ENCODE data around the gene FOXN3. TPM values are rescaled to one million over a fixed set of nuclear protein-coding genes. Genes with fewer than 3 reads are reported as not detected.
"Not testable (repeated sequence)": the region's sequence is repeated elsewhere in the genome, so short reads cannot be mapped to it uniquely, and the experiment has no call there.

FOXN3 gene
- total RNA-seq, 4 donors from 2014 or later, result 118 to 211 (median 167) TPM

DNA sequence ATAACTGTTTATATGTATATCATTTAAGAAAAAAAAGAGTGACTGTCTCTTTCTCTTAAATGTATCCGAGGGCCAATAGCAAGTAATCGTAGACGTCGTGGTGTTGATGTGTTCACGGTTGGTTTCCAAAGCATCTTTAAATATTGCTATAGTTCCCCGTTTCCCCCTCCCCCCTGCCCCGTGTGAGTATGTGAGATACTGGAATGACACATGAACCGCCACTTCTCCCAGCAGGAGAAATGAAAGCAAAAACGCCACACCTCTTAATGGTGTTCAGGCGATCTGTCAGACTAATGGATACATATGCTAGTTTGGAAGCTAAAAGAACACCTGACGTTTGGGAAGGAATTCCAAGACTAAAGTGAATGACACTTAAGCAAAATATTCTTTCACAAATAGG is 258.3 kb downstream of the FOXN3 start:
- no peak overlapping the region for H3K4me3 ChIP-seq (ENCODE audit: low read depth, poor library complexity, severe bottlenecking)
- DNase-seq (ENCODE audit: low spot score in 2 of 2), result no peak
- intact Hi-C loops (cut with DNase I; ENCODE audit: low total_unique reads), result no loop called here
- WGBS, 2 donors, result 88 to 91% methylated on average over 11 of the region's 11 CpGs
- no peak for TF ChIP-seq POLR2A (IDR thresholded peaks at IDR 0.05)

GRCh38 chr14:89158104-89158503 is 258.9 kb downstream of the FOXN3 start:
- intact Hi-C loops (cut with DNase I; ENCODE audit: low total_unique reads); DNase-seq (ENCODE audit: low spot score in 2 of 2); H3K4me3 ChIP-seq (ENCODE audit: low read depth, poor library complexity, severe bottlenecking): not testable (repeated sequence)
- 68 to 80% methylated on average over 7 of the region's 7 CpGs for WGBS, 2 donors

GRCh38 chr14:89155491-89155890 is 261.5 kb downstream of the FOXN3 start:
- no peak for DNase-seq (ENCODE audit: low spot score in 2 of 2)
- intact Hi-C loops (cut with DNase I; ENCODE audit: low total_unique reads), result no loop called here
- 87 to 90% methylated on average over 5 of the region's 5 CpGs for WGBS, 2 donors
- no peak overlapping the region for H3K4me3 ChIP-seq (ENCODE audit: low read depth, poor library complexity, severe bottlenecking)
- no peak for TF ChIP-seq POLR2A (IDR thresholded peaks at IDR 0.05)
- TF ChIP-seq, protein P1, sequence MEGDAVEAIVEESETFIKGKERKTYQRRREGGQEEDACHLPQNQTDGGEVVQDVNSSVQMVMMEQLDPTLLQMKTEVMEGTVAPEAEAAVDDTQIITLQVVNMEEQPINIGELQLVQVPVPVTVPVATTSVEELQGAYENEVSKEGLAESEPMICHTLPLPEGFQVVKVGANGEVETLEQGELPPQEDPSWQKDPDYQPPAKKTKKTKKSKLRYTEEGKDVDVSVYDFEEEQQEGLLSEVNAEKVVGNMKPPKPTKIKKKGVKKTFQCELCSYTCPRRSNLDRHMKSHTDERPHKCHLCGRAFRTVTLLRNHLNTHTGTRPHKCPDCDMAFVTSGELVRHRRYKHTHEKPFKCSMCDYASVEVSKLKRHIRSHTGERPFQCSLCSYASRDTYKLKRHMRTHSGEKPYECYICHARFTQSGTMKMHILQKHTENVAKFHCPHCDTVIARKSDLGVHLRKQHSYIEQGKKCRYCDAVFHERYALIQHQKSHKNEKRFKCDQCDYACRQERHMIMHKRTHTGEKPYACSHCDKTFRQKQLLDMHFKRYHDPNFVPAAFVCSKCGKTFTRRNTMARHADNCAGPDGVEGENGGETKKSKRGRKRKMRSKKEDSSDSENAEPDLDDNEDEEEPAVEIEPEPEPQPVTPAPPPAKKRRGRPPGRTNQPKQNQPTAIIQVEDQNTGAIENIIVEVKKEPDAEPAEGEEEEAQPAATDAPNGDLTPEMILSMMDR (IDR thresholded peaks at IDR 0.05), result no peak

DNA sequence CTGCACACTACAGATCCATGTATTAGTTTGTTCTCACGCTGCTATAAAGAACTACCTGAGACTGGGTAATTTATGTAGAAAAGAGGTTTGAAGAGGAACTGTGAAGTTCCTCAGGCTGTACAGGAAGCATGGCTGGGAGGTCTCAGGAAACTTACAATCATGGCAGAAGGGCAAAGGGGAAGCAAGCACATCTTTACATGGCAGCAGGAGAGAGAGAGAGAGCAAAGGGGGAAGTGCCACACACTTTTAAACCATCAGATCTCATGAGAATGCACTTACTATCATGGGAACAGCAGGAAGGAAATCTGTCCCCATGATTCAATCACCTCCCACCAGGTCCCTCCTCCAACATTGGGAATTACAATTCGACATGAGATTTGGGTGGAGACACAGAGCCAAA is 265.3 kb downstream of the FOXN3 start:
- intact Hi-C loops (cut with DNase I; ENCODE audit: low total_unique reads), result not testable (repeated sequence)
- WGBS, 2 donors, result 84 to 96% methylated on average over 2 of the region's 2 CpGs

DNA sequence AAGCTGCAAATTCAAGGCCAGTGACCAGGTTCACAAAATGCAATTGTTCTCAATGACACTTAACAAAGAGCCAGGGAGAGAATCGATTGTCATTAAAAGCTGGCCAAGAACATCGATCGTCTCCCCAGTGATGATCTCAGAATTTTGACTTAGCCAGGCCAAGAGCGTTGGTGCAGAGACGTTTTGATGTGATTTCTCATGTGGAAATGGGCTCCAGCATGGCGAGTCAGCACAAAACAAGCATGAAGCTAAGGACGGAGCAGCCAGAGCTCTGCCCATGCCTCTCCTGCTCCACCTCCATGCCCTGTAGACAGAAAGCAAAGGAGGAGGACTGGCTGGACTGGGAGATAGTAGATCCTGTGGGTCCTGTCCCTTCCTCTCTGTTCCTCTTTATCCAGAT is 270.8 kb downstream of the FOXN3 start:
- DNase-seq (ENCODE audit: low spot score in 2 of 2), result no peak
- H3K4me3 ChIP-seq (ENCODE audit: low read depth, poor library complexity, severe bottlenecking), result no peak overlapping the region
- intact Hi-C loops (cut with DNase I; ENCODE audit: low total_unique reads), result no loop called here
- 59 to 82% methylated on average over 7 of the region's 7 CpGs for WGBS, 2 donors
- TF ChIP-seq, protein P1 (IDR thresholded peaks at IDR 0.05), result no peak
- no peak for TF ChIP-seq POLR2A (IDR thresholded peaks at IDR 0.05)

More for the DNA sequence above, 265.3 kb downstream of the FOXN3 start:
- H3K4me3 ChIP-seq (ENCODE audit: low read depth, poor library complexity, severe bottlenecking); DNase-seq (ENCODE audit: low spot score in 2 of 2): not testable (repeated sequence)

- intact Hi-C loops (cut with DNase I; ENCODE audit: low total_unique reads), result no loop called here
- DNase-seq (ENCODE audit: low spot score in 2 of 2), result no peak
- no peak for TF ChIP-seq POLR2A (IDR thresholded peaks at IDR 0.05)
- TF ChIP-seq, protein P1 (IDR thresholded peaks at IDR 0.05), result no peak
- H3K4me3 ChIP-seq (ENCODE audit: low read depth, poor library complexity, severe bottlenecking), result no peak overlapping the region
- WGBS, 2 donors, result 88 to 91% methylated on average over 5 of the region's 5 CpGs
Measured at GRCh38 chr14:89144642-89145041, 272.4 kb downstream of the FOXN3 start.

GRCh38 chr14:89144066-89144465 is 273.0 kb downstream of the FOXN3 start:
- no peak overlapping the region for H3K4me3 ChIP-seq (ENCODE audit: low read depth, poor library complexity, severe bottlenecking)
- 75% methylated on average over 3 of the region's 3 CpGs for WGBS, 2 donors
- DNase-seq (ENCODE audit: low spot score in 2 of 2), result no peak
- intact Hi-C loops (cut with DNase I; ENCODE audit: low total_unique reads), result no loop called here
- TF ChIP-seq, protein P1 (IDR thresholded peaks at IDR 0.05), result no peak
- no peak for TF ChIP-seq POLR2A (IDR thresholded peaks at IDR 0.05)

Measured in lower leg skin (tissue), 4 donors.